ENCODE measurements around the gene DNAJB6. TPM values are rescaled to one million over a fixed set of nuclear protein-coding genes. Genes with fewer than 3 reads are reported as not detected.

DNAJB6 gene
- polyA plus RNA-seq, 1 experiment = 188 TPM

- H3K9me3 ChIP-seq (ENCODE audit: control insufficient read depth, insufficient read depth, low read length) = no peaks in the 10 kb centered on the region; the same call in 1 of the 2 replicates
- ChIA-PET POLR2A (interaction anchor here (0.6 kb wide), 1 partner anchor 13 kb away, joined by 3 read pairs; no protein-coding TSS in a partner anchor), CTCF (interaction anchor here (1.3 kb wide), 2 partner anchors 14 to 21 kb away, joined by 4 to 6 read pairs; no protein-coding TSS in a partner anchor)
- no peak overlapping the region for H3K4me3 ChIP-seq (ENCODE audit: low read depth, low read length)
- TF ChIP-seq, protein P1, sequence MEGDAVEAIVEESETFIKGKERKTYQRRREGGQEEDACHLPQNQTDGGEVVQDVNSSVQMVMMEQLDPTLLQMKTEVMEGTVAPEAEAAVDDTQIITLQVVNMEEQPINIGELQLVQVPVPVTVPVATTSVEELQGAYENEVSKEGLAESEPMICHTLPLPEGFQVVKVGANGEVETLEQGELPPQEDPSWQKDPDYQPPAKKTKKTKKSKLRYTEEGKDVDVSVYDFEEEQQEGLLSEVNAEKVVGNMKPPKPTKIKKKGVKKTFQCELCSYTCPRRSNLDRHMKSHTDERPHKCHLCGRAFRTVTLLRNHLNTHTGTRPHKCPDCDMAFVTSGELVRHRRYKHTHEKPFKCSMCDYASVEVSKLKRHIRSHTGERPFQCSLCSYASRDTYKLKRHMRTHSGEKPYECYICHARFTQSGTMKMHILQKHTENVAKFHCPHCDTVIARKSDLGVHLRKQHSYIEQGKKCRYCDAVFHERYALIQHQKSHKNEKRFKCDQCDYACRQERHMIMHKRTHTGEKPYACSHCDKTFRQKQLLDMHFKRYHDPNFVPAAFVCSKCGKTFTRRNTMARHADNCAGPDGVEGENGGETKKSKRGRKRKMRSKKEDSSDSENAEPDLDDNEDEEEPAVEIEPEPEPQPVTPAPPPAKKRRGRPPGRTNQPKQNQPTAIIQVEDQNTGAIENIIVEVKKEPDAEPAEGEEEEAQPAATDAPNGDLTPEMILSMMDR (IDR thresholded peaks at IDR 0.05; ENCODE audit: low read depth, low read length) = no peak
- DNase-seq (ENCODE audit: low read depth, low spot score) = no peak
- no peak overlapping the region for H3K27ac ChIP-seq (ENCODE audit: low read depth, low read length)
- H3K27me3 ChIP-seq (ENCODE audit: control insufficient read depth, insufficient read depth, low read length) = no peaks in the 10 kb centered on the region
Observed at GRCh38 chr7:157418204-157419034, 81.6 kb downstream of the DNAJB6 start.

DNA sequence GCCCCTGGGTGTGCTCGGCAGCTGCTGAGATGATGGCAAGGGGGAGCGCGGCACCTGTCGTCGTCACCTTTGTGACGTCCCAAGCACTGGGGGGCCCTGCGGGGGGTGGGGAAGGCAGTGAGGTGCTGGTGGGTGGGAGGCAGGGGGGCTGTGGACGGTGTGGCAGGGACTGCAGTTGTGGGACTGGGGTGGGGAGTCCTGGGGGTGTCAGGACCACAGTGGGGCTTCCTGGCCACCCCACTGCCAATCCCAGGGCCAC is 82.2 kb downstream of the DNAJB6 start:
- CTCF ChIA-PET = interaction anchor here (1.3 kb wide), 1 partner anchor 14 kb away, joined by 6 read pairs; no protein-coding TSS in a partner anchor
- H3K27me3 ChIP-seq (ENCODE audit: control insufficient read depth, insufficient read depth, low read length) = no peaks in the 10 kb centered on the region
- H3K27ac ChIP-seq (ENCODE audit: low read depth, low read length) = no peak overlapping the region
- no peak for DNase-seq (ENCODE audit: low read depth, low spot score)
- no peaks in the 10 kb centered on the region; the same call in 1 of the 2 replicates for H3K9me3 ChIP-seq (ENCODE audit: control insufficient read depth, insufficient read depth, low read length)
- H3K4me3 ChIP-seq (ENCODE audit: low read depth, low read length) = no peak overlapping the region
- TF ChIP-seq, protein P1 (IDR thresholded peaks at IDR 0.05; ENCODE audit: low read depth, low read length) = no peak
- POLR2A ChIA-PET = interaction anchor here (0.6 kb wide), 1 partner anchor 14 kb away, joined by 3 read pairs; no protein-coding TSS in a partner anchor

DNA sequence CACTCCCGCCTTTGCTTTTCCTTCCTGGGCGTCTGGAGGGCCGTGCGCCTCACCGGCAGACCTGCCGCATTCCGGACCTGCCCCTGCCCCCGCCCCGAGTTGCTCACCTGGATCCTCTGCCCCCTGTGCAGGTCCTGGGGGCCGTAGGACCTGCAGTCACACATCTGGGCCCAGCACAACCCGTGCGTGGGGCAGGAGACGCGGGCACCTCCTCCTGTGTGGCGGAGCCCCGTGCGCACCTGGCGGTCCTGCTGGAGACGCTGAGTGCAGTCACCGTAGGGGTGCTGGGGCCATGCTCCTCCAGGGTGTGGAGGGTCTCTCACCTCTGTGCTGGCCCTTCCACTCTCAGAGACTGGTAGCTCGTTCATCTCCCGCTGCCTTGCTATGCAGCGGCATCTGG is 85.5 kb downstream of the DNAJB6 start:
- ChIA-PET POLR2A (no interaction called here), CTCF (interaction anchor here (0.5 kb wide), 1 partner anchor 36 kb away, joined by 3 read pairs; no protein-coding TSS in a partner anchor)
- no peak overlapping the region for H3K27ac ChIP-seq (ENCODE audit: low read depth, low read length)
- no peaks in the 10 kb centered on the region for H3K27me3 ChIP-seq (ENCODE audit: control insufficient read depth, insufficient read depth, low read length)
- no peaks in the 10 kb centered on the region; the same call in 1 of the 2 replicates for H3K9me3 ChIP-seq (ENCODE audit: control insufficient read depth, insufficient read depth, low read length)
- DNase-seq (ENCODE audit: low read depth, low spot score) = no peak
- no peak overlapping the region for H3K4me3 ChIP-seq (ENCODE audit: low read depth, low read length)
- TF ChIP-seq, protein P1 (IDR thresholded peaks at IDR 0.05; ENCODE audit: low read depth, low read length) = no peak

- peak overlapping the region; percentile 2 for H3K27ac ChIP-seq (ENCODE audit: low read depth, low read length)
- TF ChIP-seq, protein P1 (IDR thresholded peaks at IDR 0.05; ENCODE audit: low read depth, low read length) = no peak
- H3K9me3 ChIP-seq (ENCODE audit: control insufficient read depth, insufficient read depth, low read length) = no peaks in the 10 kb centered on the region; the same call in 1 of the 2 replicates
- no peak for DNase-seq (ENCODE audit: low read depth, low spot score)
- POLR2A ChIA-PET = no interaction called here
- no peak overlapping the region for H3K4me3 ChIP-seq (ENCODE audit: low read depth, low read length)
- CTCF ChIA-PET = no interaction called here
- H3K27me3 ChIP-seq (ENCODE audit: control insufficient read depth, insufficient read depth, low read length) = no peaks in the 10 kb centered on the region
Observed at GRCh38 chr7:157423348-157423747, 86.5 kb downstream of the DNAJB6 start.

- H3K9me3 ChIP-seq (ENCODE audit: control insufficient read depth, insufficient read depth, low read length) = no peaks in the 10 kb centered on the region; the same call in 1 of the 2 replicates
- no peak overlapping the region for H3K4me3 ChIP-seq (ENCODE audit: low read depth, low read length)
- H3K27me3 ChIP-seq (ENCODE audit: control insufficient read depth, insufficient read depth, low read length) = no peaks in the 10 kb centered on the region
- no peak overlapping the region for H3K27ac ChIP-seq (ENCODE audit: low read depth, low read length)
- ChIA-PET CTCF (no interaction called here), POLR2A (no interaction called here)
- DNase-seq (ENCODE audit: low read depth, low spot score) = no peak
- TF ChIP-seq, protein P1 (IDR thresholded peaks at IDR 0.05; ENCODE audit: low read depth, low read length) = no peak
Observed at GRCh38 chr7:157423886-157424565, 87.2 kb downstream of the DNAJB6 start.
